Fibroblast of the conjunctiva (primary cell): ENCODE measurements around the gene LMAN2.
"Not testable (repeated sequence)": the region's sequence is repeated elsewhere in the genome, so short reads cannot be mapped to it uniquely, and the experiment has no call there.

Experiments used
- DNase-seq: peaks from one replicate; pipeline ENCODE4 v3.0.0-alpha.2; 2010; ENCODE audit warnings: low read depth

Gene LMAN2

DNA sequence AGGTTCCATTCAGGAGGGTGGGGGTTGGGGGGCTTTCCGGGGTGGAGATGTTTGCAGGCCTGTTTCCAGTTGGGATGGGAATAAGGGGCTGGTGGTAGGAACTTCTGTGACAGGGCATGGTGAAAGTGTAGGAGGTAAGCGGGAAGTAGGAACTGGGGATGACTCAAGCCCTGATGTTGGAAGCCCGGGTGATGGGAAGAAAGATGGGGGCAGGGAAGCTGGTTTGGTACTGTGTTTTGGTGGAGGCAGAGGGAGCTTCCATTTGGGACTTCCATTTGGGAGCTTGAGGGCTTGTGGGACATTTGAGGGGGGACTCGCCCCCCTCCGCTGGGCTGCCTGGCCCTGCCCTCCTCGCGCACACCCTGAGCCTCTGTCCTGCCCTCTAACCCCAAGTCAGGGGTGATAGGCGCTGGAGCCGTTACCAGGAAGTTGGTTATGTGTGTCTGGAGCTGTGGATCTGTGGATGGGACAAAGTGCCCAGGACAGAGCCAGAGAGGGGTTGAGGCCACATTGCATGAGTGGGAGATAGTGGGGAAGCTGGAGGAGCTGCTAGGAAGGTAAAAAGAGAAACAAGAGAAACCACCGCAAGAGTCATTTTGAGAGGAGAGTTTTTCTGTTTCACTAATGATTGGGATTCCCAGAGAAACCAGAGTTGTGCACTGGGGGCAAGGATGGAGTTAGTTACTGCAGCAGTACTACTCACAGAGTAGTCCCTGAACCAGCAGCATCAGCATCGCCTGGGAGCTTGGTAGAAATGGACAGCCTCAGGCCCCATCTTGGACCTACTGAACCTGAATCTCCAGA, 12.9 kb upstream of the LMAN2 start:
- no peak for DNase-seq

DNA sequence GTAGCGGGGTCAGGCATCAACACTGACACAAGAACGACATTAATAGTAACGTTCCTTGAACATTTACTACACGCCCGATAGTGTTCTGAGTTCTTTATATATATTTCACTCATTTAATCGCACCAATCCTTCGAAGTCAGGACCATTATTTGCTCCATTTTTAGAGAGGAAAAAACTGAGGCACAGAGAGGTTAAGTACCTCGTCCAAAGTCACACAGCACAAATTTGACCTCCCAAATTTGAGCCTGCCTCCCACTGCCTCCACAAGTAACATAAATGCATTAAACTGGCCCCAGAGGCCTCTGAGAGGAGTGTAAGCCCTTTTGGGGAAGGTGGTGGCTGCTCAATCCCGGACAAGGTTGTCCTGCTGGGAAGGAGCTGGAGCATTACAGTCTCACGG, 12.1 kb upstream of the LMAN2 start:
- no peak for DNase-seq

DNA sequence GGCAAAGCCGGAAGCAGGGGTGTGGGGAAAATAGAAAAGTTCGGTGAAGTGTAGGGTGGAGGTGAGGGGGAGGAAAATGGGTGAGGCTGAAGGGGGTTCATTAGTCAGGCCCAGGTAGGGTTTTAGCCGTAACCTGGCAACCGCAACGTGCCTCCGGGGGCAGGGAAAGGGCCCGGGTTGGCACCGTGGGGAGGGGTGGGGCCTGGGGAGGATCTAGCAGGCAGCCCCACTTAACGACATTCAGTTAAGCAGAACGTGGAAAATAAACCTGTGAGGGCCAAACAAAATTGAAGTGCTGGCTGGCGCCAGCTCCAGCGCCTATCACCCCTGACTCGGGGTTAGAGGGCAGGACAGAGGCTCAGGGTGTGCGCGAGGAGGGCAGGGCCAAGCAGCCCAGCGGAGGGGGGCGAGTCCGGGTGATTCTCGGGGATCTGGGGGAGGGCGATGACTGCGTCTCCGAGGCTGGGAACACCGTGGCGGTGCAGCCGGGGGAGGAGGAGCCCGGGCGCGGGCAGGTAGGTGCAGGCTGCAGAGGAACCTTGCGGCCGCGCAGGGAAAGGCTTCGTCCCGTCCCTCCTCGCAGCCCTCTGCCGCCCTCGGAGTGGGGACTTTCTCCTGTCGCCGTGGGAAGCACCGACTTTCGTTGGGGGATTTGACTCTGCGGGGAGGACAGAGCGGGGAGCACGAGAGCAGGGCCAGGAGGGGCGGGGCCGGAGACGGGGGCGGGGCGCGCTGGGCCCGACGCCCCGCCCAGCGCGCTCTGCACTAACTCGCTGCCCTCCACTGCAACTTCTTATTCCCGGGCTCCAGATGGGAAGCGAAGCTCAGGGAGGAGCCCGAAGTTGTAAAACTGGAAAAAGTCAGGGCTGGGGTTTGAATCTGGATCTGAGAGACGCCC, 11.4 kb upstream of the LMAN2 start:
- DNase-seq: no peak

DNA sequence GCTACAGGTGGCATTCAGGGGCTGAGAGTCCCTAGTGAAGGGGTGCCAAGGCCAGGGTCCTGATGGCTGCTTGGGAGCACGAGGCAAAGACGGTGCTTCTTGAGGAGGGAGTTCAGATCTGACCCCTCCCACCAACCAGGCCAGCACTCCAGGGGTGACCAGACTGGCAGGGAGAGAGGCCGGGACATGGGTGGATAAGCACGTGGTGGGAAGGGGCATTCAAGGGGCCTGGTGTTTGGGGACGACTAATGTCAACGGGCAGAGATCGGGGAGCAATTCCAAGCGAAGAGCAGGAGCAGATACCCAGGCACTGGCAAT, 10.8 kb upstream of the LMAN2 start:
- no peak for DNase-seq

DNA sequence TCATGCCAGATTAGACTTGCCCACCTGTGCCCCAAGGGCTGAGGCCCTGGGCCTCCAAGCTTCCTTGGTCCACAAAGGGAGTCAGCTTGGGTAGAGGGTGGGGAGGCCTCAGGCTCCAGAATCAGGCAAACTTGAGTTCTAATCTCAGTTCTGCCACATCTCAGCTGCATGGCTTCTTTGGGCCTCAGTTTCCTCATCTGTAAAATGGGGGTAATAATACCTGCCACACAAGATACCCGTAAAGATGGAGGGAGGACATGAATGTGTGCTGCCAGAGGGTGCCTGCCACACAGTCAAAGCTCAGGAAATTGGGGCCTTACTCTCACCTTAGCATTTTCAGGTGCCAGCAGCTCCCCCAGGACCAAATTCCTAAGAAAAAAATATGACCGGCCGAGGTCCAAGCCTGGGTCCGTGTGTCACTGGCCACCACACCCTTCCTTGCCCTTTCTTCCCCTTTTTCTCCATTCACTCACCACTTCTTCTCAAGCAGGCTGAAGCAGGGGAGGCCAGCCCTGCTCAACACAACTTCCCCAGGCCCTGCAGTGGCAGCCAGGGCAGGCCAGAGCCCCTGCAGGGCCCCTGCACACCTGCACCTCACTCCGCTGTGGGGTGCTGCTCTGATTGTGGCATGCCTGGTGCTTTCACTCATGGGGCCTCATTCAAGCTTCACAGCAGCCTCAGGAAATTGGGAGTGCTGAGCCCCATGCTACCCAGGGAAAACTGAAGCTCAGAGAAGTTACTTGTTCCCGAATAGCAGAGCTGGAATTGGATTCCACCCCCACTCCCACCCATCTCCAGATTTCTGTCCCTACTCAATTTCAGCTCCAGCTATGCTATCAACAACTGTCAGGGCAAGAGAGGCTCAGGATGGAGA, 10.2 kb upstream of the LMAN2 start:
- DNase-seq: no peak

DNA sequence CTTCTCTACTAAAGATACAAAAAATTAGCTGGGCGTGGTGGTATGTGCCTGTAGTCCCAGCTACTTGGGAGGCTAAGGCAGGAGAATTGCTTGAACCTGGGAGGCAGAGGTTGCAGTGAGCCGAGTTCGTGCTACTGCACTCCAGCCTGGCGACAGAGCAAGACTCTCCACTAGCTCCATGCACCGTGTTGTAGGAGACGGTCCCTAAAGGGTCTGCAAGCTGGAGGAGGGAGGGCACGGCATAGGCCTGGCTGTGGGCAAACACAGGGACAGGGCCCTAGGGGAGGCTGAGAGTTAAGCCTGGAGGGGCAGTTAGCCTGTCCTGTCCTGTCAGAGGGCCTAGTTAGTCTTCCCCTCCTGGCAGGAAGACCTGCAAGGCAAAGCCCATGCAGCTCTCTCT, 9.3 kb upstream of the LMAN2 start:
- not testable (repeated sequence) for DNase-seq

DNA sequence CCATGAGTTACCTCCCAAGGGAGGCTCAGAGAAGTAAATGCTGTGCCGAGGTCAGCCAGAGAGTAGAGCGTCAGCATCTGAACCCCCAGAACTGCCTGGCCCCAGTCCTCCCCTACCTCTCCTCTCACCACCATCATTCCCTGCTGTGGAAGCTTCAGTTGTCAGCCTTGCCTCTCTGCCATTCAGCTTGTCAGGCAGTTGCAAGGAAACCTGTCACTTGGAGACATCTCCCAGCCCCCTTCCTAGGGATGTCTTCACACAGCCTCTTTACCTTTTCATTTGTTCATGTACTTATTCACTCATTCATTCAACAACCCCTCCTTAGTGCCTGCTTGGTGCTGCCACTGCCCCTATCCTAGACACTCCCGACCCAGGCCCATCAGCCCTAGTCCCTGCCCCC, 8.4 kb upstream of the LMAN2 start:
- DNase-seq: no peak

DNA sequence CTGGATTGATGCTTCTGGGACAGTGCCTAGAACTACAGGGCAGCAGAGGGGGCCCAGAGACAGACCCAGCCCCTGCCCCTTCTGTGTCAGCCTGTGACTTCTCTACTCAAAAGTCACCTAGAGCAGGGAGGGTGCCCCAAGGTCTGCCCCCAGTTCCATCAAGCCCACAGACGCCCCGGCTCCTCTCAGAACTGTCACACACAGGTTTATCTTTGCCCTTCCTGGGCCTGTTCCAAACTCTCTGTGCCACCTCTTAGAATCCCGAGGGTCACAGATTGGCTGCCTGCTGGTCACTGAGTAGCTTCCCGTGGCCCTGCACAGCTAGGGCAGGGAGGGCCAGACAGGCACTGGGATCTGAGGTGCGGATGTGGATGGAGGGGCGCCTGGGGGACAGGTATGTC, 8.0 kb upstream of the LMAN2 start:
- no peak for DNase-seq

DNA sequence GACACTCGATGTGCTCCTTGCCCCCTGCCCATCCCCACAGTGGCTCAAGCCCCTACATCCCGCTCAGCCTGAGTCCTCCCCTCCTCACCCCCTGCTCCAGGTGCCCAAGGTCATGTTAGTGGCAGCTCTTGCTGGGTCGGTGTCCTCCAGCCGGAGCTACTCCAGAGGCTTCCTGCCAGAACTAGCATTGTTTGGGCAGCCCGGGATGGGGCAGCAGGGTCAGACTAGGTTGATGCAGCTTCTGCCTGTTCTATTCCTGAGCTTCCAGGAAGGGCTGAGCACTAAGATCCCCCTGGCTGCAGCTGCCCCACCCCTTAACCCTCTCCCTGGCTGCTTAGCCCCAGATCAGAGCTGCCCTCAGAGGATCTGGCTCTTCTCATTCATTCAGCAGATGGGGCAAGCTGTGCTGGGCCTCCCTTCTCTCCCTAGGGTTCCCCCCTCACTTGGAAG, 6.9 kb upstream of the LMAN2 start:
- no peak for DNase-seq

DNA sequence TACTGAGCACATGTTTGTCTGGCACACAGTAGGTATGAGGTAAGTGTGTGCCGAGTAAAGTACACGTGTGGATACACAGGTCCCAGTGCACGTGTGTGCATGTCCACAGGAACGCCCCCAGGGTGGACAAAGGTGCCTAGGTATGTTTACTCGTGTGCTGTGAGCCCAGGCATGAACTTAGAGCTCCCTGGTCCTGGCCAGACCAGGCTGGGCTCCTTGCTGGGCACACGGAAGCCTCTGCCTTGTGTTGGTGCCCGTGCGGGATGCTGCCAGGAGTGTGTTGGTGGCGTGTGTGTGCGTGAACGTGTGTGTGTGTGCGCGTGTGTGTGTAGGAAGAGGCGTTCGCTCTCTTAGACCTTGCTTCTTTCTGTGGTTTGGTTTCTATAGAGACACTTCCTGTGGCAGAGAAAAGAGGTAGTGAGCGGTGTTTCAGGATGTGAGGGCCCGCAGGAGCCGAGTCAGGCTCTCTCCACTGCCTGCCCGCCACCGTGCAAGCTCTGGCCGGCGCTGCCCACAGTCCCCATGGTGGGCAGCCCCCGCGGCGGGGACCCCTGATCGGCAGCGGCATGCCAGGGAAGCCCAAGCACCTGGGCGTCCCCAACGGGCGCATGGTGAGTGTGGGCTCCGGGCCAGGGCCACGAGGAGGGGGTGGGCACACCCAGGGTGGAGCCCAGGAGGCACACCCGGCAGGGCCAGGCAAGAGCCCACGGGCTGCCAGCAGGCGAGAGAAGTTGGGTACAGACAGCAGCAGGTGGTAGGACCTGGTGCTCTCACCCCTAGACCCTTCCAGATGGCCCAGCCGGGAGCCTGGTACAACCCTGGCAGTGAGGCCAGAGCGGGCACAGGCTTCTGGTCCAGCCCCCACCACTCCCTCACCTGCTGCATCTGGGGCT, 6.2 kb upstream of the LMAN2 start, which contains the start of gene RGS14:
Gene RGS14, plus strand, starts transcription at position 466 of the 893 bp plus-strand sequence. Its CDS starts 101 bp downstream, at position 567.
- no peak for DNase-seq

DNA sequence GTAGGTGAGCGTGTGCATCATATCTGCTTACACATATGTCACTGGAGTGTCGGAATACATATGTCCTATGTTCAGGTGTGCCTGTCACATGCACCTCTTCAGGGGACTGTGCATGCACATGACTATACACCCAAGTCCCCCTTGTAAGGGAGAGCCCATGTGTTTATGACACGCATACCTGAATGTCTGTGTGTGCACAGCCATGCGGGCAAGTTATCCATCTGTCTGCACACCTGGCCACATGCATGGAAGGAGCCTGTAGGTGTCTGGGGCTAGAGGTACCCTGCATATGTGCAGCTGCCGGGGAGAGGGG, 5.6 kb upstream of the LMAN2 start:
- DNase-seq: no peak

DNA sequence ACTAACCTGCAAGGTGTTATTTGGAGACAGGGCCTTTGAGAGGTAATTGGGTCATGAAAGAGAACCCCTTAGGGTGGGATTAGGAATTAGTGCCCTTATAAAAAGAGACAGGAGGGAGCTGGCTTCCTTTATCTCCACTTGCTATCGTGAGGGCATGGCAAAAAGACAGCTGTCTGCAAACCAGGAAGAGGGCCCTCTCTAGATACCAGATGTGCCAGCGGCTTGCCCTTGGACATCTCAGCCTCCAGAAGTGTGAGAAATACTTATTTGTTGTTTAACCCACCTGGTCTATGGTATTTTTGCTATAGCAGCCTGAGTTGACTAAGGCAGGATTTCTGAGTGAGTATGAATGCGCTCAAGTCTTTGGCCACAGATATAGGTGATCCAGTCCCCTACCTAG, 5.3 kb upstream of the LMAN2 start:
- DNase-seq: no peak

DNA sequence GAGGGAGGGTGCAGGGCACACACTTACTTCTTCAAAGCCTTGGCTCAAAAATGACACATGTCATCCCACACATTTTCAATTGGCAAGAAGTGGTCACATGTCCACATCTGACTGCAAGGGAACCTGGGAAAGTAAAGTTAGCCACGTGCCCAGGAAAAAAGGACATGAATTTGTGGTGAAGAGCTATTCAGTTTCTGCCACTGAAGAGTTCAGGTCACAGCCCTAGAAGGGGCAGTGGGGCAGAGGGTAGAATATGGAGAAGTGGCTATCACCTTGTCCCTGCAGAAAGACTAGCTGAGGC, 4.3 kb upstream of the LMAN2 start:
- DNase-seq: no peak

DNA sequence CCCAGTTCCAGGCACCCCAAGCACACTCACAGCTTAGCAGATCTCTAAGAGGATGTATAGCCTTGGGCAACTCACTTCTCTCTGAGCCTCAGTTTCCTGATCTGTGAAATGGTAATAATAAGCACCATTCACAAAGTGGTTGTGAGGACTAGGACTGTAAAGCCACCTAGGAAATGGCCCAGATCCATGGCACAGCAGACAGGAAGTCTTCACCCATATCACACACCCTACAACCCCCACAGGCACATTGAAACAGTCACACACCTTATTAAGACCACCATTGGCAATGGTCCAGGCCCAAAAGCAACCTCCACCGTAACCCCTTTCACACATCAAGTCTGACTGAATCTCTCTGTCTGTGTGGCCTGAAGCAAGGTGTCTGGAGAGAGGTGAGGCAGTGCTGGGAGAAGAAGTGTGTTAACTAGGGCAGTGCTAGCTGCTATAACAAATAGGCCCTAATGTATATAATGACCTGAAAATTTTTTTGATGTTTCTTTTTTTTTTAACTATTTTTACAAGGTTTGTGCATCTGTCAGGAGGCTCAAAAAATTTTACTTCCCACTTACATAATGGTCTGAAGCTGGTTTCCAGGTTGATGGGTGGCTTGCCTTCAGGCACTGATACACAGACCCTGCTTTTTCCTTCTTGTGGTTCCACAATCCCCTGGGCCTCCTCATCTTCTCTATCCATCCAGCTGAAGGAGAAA, 3.8 kb upstream of the LMAN2 start:
- DNase-seq: no peak

DNA sequence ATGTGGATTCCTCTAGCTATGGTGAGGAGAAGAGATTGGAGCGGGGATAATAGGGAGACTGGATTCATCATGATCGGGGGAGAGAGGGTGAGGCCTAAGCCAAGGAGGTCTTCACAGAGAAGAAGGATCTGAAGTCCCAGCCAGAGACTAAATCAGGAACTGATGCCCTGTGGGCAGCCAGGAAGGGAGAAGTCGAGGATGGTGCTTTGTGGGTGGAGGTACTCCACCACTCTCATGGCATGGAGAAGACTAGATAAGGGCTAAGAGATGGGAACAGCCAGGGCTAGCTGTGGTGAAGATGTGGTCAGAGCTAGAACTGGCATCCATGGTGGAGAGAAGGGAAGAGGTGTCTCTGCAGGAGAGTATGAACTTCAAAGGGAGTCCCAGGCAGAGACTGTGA, 3.2 kb upstream of the LMAN2 start:
- no peak for DNase-seq

DNA sequence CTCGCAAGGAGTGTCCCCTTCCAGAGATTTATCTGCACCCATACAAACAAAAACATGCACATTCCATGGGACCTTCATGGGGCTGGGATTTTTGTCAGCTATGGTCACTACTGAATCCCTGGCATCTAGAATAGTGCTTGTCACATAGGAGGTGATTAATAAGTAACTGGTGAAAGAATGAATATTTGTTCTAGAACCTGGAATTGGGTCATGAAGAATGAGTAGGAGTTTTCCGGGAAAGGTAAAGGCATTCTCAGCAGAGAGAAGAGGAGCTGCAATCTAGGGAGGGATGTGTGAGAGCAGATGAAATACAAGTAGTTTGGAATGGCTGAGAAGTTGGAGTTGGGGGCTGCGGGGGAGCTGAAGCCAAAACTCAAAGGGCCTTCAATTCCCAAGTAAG, 2.8 kb upstream of the LMAN2 start:
- no peak for DNase-seq

DNA sequence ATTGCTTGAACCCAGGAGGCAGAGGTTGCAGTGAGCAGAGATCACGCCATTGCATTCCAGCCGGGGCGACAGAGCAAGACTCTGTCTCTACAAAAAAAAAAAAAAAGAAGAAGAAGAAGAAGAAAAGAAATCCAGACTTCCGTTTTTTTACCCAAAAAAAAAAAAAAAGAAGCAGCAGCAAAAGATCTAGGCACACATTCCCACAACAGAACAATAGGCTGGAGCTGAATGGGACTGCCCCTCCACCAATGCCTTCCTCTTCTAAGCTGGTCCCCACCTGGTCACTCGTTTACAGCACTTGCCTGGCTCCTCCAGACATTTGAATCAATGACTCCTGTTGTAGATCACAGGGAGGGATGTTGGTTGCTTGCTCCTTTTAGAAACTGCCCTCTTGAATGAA, 1.6 kb upstream of the LMAN2 start:
- no peak for DNase-seq

DNA sequence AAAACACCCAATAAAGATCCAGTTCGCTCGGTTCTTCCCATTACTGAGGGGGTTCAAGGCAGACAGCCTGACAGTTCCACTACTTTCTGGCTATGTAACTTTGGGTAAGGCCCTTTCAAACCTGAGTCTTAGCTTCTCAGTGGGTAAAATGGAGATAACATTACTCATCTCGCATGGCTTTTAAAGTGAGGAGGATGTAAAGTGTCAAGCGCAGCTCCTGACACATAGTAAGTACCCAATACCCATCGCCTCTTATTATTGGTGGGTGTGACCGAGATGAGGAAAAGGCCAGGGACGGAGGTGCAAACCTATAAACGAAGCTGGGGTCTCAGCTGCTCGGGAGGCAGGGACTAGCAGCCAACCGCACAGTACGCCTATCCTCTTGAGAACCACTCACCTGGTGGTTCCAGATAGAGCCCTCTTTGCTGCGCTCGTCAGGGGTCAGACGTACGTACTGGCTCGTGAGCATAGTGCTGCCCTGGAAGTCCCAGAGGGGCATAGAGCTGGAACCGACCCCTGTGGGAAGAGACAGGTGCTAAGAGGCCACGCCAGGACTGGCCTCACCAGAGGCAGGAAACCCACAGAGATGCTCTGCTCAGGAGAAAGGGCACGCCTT, 584 bp downstream of the LMAN2 start:
- DNase-seq: no peak

DNA sequence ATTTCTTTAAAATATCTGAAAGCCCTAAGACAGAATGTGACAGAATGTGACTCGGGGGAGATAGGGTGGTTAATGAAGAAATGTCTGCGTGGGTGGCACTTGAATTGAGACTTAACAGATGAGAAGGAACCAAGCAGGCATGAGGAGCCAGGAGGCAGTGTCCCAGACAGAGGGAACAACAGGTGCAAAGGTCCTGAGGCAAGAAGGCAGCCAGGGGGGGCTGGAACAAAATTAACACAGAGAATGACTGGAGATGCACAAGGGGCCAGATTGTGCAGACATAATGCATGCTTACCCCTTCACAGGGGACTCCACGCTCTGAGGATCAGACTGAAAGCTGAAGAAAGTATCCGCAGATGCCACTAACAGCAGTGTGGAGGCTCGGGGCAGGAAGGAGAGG, 1.7 kb downstream of the LMAN2 start:
- DNase-seq: no peak

DNA sequence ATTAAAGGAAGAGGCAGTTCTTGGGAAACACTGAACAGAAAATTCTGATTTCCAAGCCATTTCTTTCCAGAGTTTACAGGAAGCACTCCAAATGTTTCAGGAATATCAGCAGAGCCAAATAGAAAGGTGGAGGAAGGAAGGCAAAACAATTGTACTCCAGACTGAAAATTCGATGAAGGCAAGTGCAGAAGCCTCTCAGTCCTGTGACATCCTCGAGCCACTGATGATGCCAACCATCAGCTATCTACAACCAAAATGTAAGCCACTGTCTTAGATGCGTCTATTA, 2.2 kb downstream of the LMAN2 start:
- DNase-seq: no peak

DNA sequence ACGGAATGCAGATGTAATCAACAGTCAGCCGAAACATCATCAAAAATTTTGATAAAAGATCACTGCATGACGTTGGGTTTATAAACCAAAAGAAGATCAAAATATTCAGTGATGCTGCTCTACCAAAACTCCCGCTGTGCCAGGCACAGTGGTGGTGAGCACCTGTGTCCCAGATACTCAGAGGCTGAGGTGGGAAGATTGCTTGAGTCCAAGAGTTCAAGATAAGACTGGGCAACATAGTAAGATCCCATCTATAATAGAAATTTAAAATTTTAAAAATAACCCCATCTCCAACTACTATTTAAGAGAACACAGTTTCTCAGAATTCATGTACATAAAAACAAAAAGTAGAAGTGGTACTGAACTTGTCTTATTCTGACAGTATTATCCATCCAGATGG, 3.8 kb downstream of the LMAN2 start:
- no peak for DNase-seq
